PC-3 (cell line): ENCODE data around the gene SEPTIN12.

ENCODE experiments used
- CTCF ChIP-seq: fragments of 300-600 bp; sonication (generic); conservative IDR thresholded peaks from 2 replicates; pipeline ENCODE4 v1.5.1; 2017; ENCODE audit warnings: antibody characterized with exemption, low read depth, mild to moderate bottlenecking, low read length
- EZH2phosphoT487 ChIP-seq: fragments of 300-600 bp; sonication (generic); IDR thresholded peaks from 2 replicates; pipeline ENCODE4 v1.6.1; 2018; ENCODE audit warnings: mild to moderate bottlenecking, antibody characterized with exemption, low read length, borderline replicate concordance

DNA sequence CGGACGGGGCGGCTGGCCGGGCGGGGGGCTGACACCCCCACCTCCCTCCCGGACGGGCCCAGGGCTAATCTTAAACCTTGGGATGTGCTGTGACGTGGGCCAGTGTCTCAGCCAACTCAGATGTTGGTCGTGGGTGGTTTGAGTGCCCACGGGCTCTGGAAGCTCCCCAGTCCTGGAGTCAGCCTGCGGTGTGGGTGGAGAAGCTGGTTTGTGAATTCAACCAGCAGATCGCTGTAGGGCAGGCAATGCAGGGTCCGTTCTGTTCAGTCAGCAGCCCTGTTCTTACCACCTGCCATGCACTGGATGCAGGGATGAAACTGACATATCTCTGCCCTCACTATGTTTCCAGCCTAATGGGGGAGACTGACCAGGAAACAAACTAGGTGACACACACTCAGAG is 13.1 kb downstream of the SEPTIN12 start:
- TF ChIP-seq EZH2phosphoT487 (no peak), CTCF (no peak)
